Measurements from ENCODE around the gene PAGE4.

PAGE4 gene, protein sequence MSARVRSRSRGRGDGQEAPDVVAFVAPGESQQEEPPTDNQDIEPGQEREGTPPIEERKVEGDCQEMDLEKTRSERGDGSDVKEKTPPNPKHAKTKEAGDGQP

DNA sequence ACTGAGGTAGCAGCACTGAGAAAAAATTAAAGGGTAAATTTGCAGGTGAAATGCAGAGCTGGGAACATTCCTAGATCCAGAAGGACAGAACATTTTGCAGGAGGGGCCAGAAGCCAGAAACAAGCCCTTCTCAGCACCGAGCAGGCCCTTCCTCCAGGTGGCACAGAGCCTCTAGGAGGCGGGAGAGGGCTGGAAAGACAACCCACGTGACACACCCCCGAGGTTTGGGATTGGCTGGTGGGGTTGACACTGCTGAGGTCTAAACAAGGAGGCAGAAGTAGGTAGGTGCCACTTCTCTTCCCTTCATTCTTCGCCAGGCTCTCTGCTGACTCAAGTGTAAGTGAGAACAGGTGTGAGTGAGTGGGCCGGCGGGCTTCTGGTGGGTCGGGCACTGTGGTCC lies at the start of gene PAGE4:
Gene PAGE4 (plus strand): TSS at position 288 of the 400 bp plus-strand sequence. CDS start 1,126 bp downstream, outside the sequence.
- DNase-seq, result no peak

DNA sequence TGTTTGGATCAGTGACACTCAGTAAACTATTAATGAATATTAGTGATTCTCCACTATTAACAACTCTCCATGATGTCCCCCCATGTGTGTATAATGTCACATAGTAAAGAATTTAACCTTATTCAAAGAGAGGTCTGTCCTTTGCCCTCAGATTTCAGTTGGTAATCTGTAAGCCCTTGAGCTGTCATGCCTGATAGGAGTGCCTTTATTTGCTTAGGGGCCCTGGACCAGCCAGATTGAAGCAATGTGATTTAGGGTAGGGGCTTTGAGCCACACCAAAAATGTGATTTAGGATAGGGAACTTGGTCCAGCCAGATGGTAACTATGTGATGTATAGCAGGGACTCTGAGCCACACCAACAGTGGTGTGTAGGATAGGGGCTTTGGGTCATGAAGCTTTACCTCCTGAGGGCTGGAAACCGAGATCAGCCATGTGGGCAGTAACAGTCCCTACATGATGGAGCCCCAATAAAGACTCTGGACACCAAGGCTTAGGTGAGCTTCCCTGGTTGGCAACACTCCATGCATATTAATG lies 44.3 kb upstream of the PAGE4 start:
- no peak for DNase-seq

DNA sequence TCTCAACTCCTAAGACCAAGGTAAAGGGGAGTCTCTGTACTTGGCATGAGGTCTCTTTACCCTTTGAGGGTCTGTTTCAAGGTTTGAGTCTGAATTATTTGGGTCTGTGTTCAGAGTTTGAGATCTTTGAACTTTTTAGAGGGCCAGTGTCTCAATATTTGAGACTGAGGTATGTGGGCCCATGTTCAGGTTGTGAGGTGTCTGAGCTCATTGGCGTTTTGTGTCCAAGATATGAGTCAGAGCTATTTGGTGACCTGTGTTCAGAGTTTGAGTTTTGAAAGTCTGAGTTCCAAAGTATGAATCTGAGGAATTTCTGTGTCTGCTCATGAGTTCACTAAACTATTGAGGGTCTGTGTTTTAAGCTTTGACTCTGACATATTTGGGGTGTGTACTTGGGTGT lies 36.7 kb upstream of the PAGE4 start:
- DNase-seq, result no peak

DNA sequence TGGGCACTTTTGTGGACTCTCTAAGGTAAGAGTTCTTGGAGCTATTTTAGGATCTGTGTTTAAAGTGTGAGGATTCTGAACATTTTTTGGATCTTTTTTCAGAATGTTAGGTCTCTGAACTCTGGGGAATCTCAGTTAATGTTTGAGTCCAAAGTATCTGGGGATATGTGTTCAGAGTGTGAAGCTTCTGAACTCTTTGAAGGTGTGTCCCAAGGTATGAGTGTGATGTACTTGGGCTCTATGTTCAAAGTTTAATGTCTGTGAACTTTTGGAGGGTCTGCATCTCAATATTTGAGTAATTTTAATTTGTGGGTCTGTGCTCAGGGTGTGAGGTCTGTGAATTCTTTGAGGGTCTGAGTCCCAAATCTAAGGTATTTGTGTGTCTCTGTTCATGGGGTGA lies 35.4 kb upstream of the PAGE4 start:
- no peak for DNase-seq

DNA sequence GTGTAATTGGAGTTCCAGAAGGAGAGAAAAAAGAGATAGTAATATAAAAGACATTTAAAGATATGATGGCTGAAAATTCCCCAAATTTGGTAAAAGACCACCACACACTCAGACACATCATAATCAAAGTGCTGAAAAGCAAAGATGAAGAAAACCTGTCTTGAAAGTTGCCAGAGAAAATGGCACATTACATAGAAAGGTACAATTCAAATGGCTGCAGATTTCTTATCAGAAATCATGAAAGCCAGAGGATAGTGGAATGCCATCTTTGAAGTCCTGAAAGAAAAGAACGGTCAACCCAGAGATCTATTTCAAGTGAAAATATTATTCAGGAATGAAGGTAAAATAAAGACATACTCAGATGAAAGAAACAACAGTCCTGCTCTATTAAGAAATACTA lies 29.3 kb upstream of the PAGE4 start:
- no peak for DNase-seq

DNA sequence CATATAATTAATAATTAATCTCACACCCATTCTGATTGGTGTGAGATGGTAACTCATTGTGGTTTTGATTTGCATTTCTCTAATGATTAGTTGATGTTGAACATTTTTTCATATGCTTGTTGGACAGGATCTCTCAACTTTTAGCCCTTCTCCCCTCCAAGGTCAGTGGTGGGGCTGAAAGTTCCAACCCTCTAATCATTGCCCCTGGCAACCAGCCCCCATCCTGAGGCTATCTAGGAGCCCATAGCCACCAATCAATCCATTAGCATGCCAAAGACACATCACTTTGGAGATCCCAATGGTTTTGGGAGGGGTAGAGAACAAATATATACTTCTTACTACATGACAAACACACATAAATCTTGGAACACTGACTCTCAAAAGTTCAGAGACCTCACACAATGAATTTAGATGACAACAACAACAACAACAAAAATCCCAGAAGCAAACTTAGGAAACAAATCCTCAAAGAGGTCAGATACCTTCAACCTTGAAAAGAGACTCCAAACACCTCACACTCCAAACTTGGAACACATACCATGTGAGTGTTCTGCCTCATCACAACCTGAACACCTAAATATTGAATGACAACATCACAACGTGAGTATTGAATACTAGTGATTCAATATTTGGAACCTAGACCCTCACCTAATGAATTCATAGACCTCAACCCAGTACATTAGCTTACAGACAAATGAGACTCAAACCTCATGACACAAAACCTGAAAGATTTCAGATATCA lies 19.0 kb upstream of the PAGE4 start:
- no peak for DNase-seq

DNA sequence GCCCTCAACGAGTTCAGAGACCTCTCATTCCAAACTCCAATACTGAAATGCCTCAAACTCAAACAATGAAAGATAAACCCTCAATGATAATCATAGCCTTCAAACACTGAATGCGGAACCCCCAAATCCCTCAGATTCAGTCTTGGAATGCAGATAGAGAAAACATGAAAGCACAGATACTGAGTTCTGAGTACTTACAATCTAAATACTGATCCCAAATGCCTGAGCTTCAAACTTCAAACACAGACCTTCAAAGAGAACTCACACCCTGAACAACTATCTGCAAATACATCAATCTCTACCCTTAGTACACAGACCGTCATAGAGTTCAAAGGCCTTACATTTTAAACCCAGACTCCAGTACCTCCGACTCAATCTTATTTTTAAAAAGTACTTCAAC lies 16.9 kb upstream of the PAGE4 start:
- no peak for DNase-seq

DNA sequence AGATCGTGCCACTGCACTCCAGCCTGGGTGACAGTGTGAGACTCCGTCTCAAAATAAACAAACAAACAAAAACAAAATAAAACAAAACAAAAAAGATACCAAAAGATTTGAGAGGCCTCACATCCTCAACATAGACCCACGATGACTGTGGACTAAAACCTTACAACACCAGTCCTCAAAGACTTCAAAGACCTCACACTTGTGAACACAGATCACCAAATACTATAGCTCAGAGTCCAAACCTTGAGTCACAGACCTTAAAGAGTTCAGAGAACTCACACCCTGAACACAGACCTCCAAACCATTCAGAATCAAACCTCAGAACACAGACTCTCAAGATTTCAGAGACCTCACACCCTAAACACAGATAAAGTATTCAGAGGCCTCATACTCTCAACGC lies 12.7 kb upstream of the PAGE4 start:
- DNase-seq, result no peak

DNA sequence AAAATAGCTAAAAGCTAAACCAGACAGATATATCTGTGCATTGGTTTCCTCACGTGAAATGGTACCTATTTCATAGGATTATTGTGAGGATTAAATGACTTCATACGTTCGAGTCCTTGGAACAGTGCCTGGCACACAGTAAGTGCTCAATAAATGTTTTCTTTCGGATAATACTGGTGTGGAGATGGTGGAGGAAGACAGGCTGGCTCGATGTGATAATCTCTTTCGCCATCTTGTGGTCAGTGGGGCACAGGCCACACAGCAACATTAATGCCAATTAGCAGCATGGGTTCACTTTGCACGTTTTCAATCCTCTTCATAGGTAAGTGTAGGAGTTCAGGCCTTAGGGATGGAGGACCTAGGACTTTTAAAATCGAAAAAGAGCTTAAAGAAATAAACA lies 9.3 kb downstream of the PAGE4 start:
- no peak for DNase-seq

DNA sequence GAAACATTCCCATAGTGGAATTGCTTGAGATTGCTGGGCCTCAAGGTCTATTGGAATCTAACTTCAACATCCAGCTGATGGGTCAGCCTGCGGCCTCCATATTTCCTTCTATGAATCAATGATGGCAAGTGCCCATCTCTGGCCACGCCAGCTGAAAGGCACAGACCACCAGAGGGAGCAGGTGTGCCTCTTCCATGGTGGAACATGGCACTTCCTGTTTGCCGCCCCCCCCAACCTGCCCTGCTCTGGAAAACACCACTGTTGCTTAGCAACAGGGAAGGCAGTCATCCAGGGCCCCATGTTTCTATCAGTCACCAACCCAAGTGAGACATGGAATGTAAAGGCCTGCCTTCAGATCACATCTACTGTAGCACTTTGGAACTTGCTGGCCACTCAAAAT lies 11.6 kb downstream of the PAGE4 start:
- DNase-seq, result peak; percentile 36

DNA sequence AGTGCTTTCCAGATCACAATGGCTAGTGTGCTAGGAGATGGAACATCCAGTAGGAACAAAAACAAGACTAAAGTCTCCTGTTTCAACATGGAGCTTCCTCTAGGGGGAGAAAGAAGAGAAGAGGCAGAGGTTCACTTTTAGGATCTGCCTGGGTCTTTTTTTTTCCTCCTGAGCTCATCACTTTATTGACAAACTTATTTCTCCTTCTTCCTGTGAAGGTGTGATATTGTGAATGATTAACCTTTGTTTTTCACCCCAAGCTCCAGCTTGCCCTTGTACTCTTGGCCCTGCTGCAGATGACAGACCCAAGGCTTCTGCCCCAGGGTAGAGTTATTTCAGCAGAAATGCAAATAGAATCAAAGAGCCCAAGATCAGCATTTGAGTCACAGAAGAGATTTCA lies 13.5 kb downstream of the PAGE4 start:
- DNase-seq, result no peak

DNA sequence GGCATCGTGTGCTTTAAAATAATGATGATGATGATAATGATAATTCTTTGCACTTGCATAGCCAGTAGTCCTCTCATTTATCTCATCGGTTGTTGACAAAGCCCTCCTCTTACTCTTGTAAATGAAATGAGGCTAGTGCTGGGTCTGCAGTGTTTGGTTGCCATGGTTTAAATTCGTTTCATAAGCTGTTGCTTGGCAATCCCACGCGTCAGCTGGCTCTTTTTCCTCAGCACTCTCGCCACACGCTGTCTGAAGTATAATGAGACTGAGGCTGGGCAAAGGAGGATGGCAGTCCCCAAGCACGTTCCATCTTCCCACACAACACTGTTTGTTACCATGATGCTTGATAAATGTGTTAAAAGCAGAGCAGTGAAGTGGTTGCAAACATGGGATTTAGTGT lies 15.5 kb downstream of the PAGE4 start:
- no peak for DNase-seq

DNA sequence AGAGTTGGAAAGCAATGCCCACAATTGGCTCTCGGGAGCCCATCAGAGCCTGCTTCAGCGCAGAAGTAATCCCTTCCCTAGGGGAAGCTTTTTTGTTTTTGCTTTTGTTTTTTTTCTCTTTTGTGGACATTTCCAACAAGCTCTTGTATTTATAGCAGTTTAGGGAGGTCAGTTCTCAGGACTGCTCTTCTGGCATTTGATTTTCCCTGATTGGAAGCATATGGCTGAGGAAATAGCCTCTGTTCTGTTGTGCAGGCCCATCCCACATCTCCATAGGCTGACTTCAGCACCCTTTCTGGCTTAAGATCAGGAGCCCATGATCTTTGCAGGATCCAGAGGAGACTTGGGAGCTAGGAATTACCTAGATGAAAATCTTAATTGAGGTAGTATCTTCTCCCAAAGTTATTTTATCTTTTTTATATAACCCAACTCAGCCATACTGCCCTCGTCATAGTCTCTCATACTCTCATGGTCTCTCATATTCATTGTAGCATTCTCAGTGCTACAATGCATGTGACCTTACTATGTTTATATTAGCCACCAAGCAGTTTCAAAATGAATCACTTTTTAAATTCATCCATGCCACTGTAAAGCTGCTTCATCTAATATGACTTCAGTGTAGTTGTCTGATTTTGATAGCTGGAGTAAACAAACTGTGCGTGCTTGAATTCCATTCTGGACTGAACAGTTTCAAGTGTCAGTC lies 16.7 kb downstream of the PAGE4 start:
- DNase-seq, result no peak

DNA sequence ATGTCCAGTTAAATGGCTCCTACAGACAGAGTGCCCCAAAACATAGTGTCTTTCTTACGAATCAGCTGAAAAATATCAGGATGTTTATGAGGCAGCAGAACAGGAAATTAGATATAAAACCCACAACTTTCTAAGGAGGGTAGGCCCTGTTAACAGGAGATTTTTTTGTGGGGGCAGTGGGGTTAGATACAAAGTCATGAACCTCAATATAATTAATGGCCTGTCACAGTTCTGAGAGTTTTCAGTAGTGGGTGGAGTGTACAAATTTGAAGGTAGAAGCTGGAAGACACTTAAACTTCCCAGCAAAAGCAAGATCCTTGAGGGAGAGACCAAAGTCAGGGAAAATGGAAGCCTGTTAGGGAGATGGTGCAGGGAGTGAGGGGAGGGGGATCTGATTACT lies 17.4 kb downstream of the PAGE4 start:
- DNase-seq, result no peak

DNA sequence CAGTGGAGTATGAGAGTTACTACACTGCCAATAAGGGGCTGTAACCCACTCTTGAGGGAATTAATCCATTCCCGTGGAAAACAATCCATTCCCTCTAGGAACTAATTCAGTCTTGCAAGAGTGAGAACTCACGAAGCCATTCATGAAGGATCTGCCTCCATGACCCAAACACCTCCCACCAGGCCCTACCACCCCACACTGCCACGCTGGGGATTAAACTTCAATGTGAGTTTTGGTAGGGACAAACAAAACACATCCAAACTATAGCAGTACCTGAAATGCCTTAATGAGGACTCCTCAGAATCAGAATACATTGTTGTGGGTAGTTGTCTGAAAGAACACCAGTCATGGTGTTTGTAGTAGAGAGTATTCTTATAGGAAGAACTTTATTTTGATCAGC lies 19.2 kb downstream of the PAGE4 start:
- no peak for DNase-seq

DNA sequence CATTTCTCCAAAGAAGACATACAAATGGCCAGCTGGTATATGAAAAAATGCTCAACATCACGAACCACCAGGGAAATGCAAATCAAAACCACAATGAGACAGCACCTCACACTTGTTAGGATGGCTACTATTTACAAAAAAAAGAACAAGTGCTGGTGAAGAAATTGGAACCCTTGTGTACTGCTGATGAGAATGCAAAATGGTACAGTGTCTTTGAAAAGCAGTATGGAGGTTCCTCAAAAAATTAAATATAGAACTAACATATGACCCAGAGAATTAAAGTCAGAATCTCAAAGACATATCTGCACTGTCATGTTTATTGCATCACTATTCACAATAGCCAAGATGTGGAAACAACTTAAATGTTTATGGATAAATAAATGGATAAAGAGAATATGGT lies 20.9 kb downstream of the PAGE4 start:
- no peak for DNase-seq

DNA sequence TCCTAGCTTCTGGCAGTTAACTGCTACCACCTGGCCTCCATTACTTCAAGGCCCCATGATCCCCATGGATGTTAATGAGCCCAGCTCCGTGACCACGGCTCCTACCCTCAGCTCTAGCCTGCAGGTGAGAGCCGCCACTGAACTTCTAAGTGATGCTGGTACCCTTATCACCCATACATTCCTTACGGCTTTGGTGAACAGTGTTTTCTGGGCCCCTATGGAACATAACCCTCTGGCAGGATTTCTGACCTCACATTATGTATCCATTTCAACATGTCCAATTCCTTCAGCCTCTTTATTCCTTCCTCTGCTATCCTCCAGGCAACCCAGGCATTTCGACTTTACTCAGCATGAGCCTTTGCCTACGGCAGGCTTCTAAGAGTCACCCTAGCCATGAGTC lies 24.6 kb downstream of the PAGE4 start:
- DNase-seq, result no peak

DNA sequence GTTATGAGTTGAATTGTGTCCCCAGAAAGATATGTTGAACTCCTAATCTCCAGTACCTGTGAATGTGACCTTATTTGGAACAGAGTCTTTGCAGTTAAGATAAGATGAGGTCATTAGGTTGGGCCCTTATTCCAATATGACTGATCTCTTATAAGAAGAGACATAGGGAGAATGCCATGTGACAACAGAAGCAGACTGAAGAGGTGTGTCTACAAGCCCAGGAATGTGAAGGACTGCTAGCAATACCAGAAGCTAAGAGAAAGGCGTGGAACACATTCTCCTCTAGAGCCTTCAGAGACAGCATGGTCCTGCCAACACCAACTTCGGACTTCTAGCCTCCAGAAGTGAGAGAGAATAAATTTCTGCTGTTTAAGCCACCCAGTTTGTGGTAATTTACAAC lies 27.7 kb downstream of the PAGE4 start:
- no peak for DNase-seq

DNA sequence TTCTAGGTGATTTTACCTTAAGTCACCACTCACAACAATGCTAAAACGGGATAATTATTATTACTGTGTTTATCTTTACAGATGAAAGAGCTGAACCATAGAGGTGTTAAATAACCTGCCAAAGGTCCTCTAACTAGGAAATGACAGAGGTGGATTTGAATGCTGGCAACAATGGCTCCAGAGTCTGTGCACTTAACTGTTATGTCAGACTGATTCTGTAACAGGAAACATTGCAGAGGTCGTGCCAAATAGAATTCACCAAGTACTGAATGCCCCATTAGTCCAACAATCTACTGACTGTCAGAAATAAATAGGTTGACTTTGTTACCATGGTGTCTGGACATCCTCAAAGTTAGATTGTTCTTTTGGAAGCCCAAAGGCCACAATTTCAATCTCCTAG lies 29.2 kb downstream of the PAGE4 start:
- no peak for DNase-seq

DNA sequence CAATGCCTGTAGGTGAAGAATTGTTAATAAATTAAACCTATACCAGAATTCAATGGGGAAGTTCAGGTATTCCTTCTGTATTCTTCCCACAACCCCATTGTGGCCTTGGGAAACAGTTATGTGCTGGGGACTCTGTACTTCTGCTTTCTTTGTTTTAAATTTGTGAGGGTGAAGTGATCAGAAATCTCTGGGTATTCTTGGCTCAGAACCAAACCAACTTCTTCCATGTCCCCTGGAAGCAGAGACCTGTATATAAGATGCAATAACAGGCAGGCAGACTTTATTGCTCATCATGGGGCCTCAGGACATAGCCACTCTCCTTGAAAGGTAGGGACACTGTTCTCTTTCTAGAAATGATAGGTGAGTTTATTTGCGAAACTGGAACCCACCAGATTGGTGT lies 30.4 kb downstream of the PAGE4 start:
- no peak for DNase-seq

DNA sequence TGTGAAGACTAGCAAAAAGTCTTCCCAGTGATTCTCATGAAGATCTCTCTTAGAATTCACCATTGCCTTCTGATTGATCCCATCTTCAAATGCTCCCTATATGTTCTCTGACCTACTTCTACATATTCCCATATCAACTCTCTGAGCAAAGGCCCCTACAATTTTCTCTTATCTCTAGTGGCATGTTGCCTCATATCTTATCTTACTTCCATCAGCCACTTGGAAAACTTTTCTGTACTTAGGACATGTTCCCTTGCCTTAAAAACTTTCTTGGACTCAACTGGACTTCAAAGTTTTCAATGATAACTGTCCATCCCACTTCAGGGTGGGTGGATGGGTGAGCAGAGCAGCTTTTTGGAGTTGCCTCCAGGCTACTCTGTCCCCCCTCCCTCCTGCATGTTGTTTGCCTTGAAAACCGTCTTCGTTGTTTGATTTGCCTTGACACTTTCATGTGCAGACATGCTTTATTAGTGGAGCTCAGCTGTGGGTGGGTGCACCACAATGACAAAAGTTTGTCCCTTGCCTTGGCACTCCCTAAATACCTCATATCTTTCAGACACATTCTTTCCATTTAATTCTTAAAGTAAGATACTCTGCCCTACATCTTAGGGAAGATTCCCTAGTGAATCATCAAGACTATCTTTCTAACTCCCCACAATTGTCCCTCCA lies 31.9 kb downstream of the PAGE4 start:
- DNase-seq, result no peak

DNA sequence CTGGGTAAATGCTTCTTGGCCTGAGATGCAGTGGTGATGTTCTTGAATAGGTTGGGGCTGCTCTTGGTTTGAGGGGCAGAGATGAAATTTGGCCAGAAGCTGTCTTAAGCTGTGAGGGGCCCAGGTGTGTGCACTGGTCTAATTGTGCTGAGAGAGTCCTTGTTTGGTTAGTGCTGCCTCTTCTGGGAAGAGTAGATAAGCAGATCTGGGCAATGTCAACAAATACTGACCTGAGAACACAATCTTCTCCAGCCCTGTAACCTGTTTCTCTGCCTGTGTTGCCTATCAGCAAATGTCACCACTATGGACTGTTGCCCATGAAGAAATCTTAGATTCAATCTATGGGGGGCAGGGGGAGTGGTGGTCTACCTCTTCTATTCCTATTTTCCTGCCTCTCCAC lies 33.0 kb downstream of the PAGE4 start:
- no peak for DNase-seq

DNA sequence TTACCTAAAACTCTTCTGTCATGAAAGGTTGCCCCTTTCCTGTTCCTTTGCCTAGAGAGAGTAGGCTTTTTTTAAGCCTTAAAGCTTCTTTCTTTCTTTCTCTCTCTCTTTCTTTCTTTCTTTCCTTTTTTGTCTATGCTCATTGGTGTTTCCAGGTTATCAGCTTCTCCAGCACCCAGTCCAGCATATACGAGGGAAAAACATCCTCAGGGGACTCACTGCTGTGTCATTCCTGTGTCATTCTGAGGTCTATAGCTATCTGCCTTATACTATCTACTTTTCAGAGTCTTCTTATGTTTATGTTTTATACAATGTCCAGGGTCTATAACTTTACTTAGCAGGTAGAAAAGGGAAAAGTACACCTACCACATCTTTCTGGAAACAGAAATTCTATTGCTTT lies 39.6 kb downstream of the PAGE4 start:
- no peak for DNase-seq

DNA sequence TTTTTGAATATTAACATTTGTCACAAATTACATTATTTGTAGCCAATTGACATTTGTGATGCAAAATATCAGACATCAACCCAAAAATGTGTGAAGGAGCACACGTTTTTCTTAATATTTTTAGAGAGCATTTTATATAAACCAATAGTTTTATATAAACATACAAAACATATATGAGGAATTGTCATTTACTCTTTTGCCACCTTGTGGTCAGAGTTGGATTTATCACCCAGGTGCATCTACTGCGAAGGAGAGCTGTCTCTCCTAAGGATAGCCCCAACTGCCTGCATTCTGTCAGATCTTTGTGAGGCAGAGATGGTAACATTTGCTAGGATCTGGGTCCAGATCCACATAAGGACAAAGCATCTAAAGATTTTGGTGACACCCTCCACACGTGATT lies 47.6 kb downstream of the PAGE4 start:
- DNase-seq, result no peak

Measured in NCI-H524 treated with DMSO at 0.1 percent for 48 hours (cell line).